ENCODE data around the gene RNF13. TPM values are rescaled to one million over a fixed set of nuclear protein-coding genes. Genes with fewer than 3 reads are reported as not detected.
"Not testable (repeated sequence)": the region's sequence is repeated elsewhere in the genome, so short reads cannot be mapped to it uniquely, and the experiment has no call there.

The RNF13 gene
- total RNA-seq, 2 donors from 2014 or later: 48.8 to 56.0 TPM

DNA sequence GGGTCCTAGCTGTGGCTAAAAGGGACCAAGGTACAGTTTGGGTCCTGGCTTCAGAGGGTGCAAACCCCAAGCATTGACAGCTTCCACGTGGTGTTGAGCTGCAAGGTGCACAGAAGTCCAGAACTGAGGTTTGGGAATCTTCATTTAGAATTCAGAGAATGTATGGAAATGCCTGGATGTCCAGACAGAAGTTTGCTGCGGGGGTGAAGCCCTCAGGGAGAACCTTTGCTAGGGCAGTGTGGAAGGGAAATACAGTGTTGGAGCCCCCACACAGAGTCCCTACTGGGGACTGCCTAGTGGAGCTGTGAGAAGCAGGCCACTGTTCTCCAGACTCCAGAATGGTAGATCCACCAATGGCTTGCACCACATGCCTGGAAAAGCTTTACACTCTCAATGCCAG is 17.9 kb downstream of the RNF13 start:
- Histone ChIP-seq H3K4me1 (peaks cover 0 to 17% of the 10 kb centered on the region in 2 donors), H3K4me3 (no peak overlapping the region), H3K27ac (no peak overlapping the region), H3K36me3 (no peaks in the 10 kb centered on the region), H3K27me3 (no peaks in the 10 kb centered on the region), H3K9me3 (peaks cover 8 to 17% of the 10 kb centered on the region in 2 donors)
- no peak for DNase-seq (ENCODE audit: low spot score)
- TF ChIP-seq, protein P1, sequence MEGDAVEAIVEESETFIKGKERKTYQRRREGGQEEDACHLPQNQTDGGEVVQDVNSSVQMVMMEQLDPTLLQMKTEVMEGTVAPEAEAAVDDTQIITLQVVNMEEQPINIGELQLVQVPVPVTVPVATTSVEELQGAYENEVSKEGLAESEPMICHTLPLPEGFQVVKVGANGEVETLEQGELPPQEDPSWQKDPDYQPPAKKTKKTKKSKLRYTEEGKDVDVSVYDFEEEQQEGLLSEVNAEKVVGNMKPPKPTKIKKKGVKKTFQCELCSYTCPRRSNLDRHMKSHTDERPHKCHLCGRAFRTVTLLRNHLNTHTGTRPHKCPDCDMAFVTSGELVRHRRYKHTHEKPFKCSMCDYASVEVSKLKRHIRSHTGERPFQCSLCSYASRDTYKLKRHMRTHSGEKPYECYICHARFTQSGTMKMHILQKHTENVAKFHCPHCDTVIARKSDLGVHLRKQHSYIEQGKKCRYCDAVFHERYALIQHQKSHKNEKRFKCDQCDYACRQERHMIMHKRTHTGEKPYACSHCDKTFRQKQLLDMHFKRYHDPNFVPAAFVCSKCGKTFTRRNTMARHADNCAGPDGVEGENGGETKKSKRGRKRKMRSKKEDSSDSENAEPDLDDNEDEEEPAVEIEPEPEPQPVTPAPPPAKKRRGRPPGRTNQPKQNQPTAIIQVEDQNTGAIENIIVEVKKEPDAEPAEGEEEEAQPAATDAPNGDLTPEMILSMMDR (IDR thresholded peaks at IDR 0.05): no peak

DNA sequence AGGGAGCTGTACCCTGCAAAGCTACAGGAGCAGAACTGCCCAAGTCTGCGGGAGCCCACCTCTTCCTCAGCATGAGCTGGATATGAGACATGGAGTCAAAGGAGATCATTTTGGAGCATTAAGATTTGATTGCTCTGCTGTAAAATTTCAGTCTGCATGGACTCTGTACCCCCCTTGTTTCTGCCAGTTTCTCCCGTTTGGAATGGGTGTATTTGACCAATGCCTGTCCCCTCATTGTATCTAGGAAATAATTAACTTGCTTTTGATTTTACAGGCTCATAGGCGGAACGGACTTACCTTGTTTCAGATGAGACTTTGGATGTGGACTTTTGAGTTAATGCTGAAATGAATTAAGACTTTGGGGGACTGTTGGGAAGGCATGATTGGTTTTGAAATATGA is 18.3 kb downstream of the RNF13 start:
- Histone ChIP-seq H3K4me1 (peaks cover 0 to 17% of the 10 kb centered on the region in 2 donors), H3K36me3 (no peaks in the 10 kb centered on the region), H3K9me3 (peaks cover 8 to 17% of the 10 kb centered on the region in 2 donors), H3K27ac (no peak overlapping the region), H3K27me3 (no peaks in the 10 kb centered on the region), H3K4me3 (no peak overlapping the region)
- TF ChIP-seq, protein P1 (IDR thresholded peaks at IDR 0.05): no peak
- DNase-seq (ENCODE audit: low spot score): no peak

DNA sequence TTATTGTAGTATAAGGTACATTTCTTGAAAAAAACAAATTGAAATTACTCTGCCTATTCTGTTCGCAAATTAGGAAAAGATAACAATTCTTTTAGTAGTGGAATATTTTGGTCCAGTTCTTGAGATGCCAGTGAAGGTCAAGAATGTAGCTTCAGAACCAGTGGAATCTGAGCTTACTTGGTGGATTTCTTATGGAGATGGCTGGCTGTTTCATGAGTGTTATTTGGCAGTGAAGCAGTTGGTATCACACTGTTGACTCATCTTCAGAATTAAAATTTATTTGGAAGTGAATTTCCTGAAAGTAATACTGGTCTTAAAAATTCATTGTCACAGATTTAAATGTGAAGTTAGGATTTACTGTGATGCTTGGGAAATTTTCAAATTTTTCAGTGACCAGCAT is 19.1 kb downstream of the RNF13 start:
- peaks cover 8 to 17% of the 10 kb centered on the region in 2 donors for H3K9me3 ChIP-seq

DNA sequence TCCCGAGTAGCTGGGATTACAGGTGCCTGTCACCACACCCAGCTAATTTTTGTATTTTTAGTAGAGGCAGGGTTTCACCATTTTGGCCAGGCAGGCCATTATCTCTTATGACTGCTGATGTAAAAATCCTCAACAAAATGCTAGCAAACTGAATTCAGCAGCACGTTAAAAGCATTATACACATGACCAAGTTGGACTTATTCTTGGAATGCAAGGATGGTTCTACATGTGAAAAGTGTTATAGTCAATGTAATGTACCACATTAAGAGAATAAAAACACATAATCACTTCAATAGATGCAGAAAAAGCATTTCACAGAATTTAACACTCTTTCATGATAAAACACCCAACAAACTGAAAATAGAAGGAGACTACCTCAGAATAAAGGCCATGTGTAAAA is 20.2 kb downstream of the RNF13 start:
- no peak overlapping the region for H3K27ac ChIP-seq
- TF ChIP-seq, protein P1 (IDR thresholded peaks at IDR 0.05): no peak
- peaks cover 2% of the 10 kb centered on the region for H3K36me3 ChIP-seq
- no peaks in the 10 kb centered on the region for H3K27me3 ChIP-seq
- DNase-seq (ENCODE audit: low spot score): no peak
- H3K4me1 ChIP-seq: peaks cover 0 to 17% of the 10 kb centered on the region in 2 donors
- no peak overlapping the region for H3K4me3 ChIP-seq
- H3K9me3 ChIP-seq: peaks cover 8 to 17% of the 10 kb centered on the region in 2 donors

More for the DNA sequence above, 19.1 kb downstream of the RNF13 start:
- TF ChIP-seq, protein P1 (IDR thresholded peaks at IDR 0.05): no peak
- H3K36me3 ChIP-seq: no peaks in the 10 kb centered on the region
- peaks cover 0 to 17% of the 10 kb centered on the region in 2 donors for H3K4me1 ChIP-seq
- DNase-seq (ENCODE audit: low spot score): no peak
- H3K4me3 ChIP-seq: no peak overlapping the region
- H3K27me3 ChIP-seq: no peaks in the 10 kb centered on the region
- H3K27ac ChIP-seq: no peak overlapping the region

DNA sequence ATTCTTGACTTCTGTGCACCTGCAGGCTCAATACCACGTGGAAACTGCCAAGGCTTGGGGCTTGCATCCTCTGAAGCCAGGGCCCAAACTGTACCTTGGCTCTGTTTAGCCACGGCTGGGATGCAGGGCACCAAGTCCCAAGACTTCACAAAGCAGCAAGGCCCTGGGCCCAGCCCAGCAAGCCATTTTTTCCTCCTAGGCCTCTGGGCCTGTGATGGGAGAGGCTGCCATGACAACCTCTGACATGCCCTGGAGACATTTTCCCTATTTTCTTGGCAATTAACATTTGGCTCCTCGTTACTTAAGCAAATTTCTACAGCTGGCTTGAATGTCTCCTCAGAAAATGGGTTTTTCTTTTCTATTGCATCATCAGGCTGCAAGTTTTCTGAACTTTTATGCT is 25.5 kb downstream of the RNF13 start:
- H3K4me3 ChIP-seq; H3K4me1 ChIP-seq; H3K27ac ChIP-seq; H3K27me3 ChIP-seq; H3K9me3 ChIP-seq; DNase-seq (ENCODE audit: low spot score); H3K36me3 ChIP-seq: not testable (repeated sequence)

DNA sequence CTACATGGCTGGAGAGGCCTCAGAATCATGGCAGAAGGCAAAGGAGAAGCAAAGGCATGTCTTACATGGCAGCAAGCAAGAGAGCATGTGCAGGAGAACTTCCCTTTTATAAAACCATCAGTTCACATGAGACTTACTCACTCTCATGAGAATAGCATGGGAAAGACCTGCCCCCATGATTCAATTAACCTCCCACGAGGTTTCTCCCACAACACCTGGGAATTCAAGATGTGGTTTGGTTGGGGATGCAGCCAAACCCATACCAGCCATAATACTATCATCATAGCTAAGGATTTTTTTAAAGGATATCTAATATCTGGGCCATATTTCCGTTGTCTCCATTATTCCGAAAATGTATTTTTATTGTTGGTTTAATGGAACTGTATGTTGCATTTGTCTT is 26.5 kb downstream of the RNF13 start:
- not testable (repeated sequence) for H3K4me1 ChIP-seq; H3K27me3 ChIP-seq; H3K36me3 ChIP-seq; H3K9me3 ChIP-seq; H3K27ac ChIP-seq; DNase-seq (ENCODE audit: low spot score); H3K4me3 ChIP-seq

DNA sequence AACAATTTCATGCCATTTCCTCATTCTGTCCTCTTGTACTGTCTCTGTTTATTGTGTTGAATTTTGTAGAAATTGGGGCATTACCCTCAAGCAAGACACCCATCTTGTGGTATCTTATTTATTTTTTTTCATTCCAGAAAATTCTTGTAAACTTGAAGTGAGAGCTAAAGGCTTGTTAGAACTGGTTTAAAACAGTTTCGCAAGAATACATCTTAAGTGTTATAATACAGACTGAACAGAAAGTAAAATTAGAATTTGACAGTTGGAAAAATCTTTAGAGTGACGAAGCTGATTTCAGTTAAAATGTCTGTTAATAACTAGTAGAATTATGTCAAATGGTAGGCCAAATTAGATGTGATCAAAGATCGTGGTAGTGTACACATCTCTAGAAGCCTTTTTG is 26.9 kb downstream of the RNF13 start:
- Histone ChIP-seq H3K4me1 (peaks cover 0 to 4% of the 10 kb centered on the region in 2 donors), H3K36me3 (peaks cover 4% of the 10 kb centered on the region), H3K27ac (no peak overlapping the region), H3K4me3 (no peak overlapping the region), H3K27me3 (no peaks in the 10 kb centered on the region), H3K9me3 (no peaks in the 10 kb centered on the region)
- TF ChIP-seq, protein P1 (IDR thresholded peaks at IDR 0.05): no peak
- DNase-seq (ENCODE audit: low spot score): no peak

All from right atrium auricular region (tissue), 2 donors.